HCT116 (cell line): Measurements from ENCODE around the gene CCM2L. TPM values are rescaled to one million over a fixed set of nuclear protein-coding genes. Genes with fewer than 3 reads are reported as not detected.

Experiments used
- ATAC-seq: fragments of 200-7000 bp; cut with Tn5 transposase; 2 replicates; pipeline ENCODE4 v1.9.1; 2020; ENCODE audit warnings: mild to moderate bottlenecking, moderate library complexity
- BruUV-seq: library from RNA; stranded (reverse); fragments of 400-500 nt; replicated peaks from 2 replicates; lab custom pipeline; 2021; lab: Mats Ljungman, UMichigan
- CTCF ChIA-PET: fragments of 300-600 bp; sonication (Branson Sonifier 250); formaldehyde crosslinking; loops from one replicate; lab custom pipeline; 2021; ENCODE audit warnings: antibody characterized with exemption; lab: Charles Lee
- POLR2A ChIA-PET: fragments of 300-600, 350-600 bp; sonication (Branson Sonifier 250); formaldehyde crosslinking; loops from one replicate; lab custom pipeline; 2021; ENCODE audit warnings: antibody characterized with exemption; lab: Charles Lee
- RAD21 ChIA-PET, 2 experiments: fragments of 300-600 bp; sonication (Branson Sonifier 250); formaldehyde crosslinking; loops; one replicate each; lab custom pipeline; 2023; ENCODE audit warnings: low total read pairs in 2 of 2; ENCODE audit not compliant: uncharacterized antibody in 2 of 2, unreplicated experiment in 2 of 2, low non-redundant PET in 1 of 2; lab: Charles Lee
- DNase-seq: peaks from one replicate; pipeline ENCODE4 v3.0.0-alpha.2; 2010; ENCODE audit warnings: low read depth, low spot score
- H2AFZ ChIP-seq: fragments of 200-600 bp; shearing (Covaris generic), sonication (generic); 2 replicates; pipeline ENCODE4 v1.6.1; 2017; ENCODE audit warnings: low read depth, mixed run types, mixed read lengths, antibody characterized with exemption, low read length; ENCODE audit not compliant: poor library complexity, severe bottlenecking
- H3K27ac ChIP-seq: 2 replicates; pipeline ENCODE4 v1.5.1; 2012; ENCODE audit warnings: low read depth, low read length
- H3K27me3 ChIP-seq: fragments of 200-600 bp; sonication (generic); 2 replicates; pipeline ENCODE4 v1.6.1; 2016; ENCODE audit warnings: mixed run types, low read length, mixed read lengths; ENCODE audit not compliant: insufficient read depth
- H3K36me3 ChIP-seq, 2 experiments: fragments of 200-500 bp in 1 of 2; fragments of 200-600 bp in 1 of 2; sonication (Bioruptor generic) in 1 of 2; sonication (generic) in 1 of 2; 2 replicates each; pipeline versions ENCODE4 v1.5.1 to v1.6.1; 2014 to 2016; ENCODE audit warnings: low read length in 2 of 2, inconsistent platforms in 1 of 2, mixed read lengths in 1 of 2, mixed run types in 1 of 2; ENCODE audit not compliant: insufficient read depth in 2 of 2, control insufficient read depth in 1 of 2
- H3K4me1 ChIP-seq, 2 experiments: fragments of 200-600 bp in 1 of 2; sonication (generic) in 1 of 2; 2 replicates each; pipeline versions ENCODE4 v1.5.1 to v1.6.1; 2012 to 2017; ENCODE audit warnings: low read length in 2 of 2, inconsistent platforms in 1 of 2, mild to moderate bottlenecking in 1 of 2, mixed read lengths in 1 of 2, mixed run types in 1 of 2, moderate library complexity in 1 of 2; ENCODE audit not compliant: insufficient read depth in 2 of 2, control insufficient read depth in 1 of 2
- H3K4me2 ChIP-seq: fragments of 200-600 bp; sonication (generic); 2 replicates; pipeline ENCODE4 v1.6.1; 2017; ENCODE audit warnings: mixed run types, low read length, mixed read lengths
- H3K4me3 ChIP-seq, 2 experiments: fragments of 200-600 bp in 1 of 2; sonication (generic) in 1 of 2; replicated peaks in 1 of 2; 2 replicates each; pipeline ENCODE4 v1.5.1; 2011 to 2016; ENCODE audit warnings: low read length in 2 of 2, control low read depth in 1 of 2, low read depth in 1 of 2, mild to moderate bottlenecking in 1 of 2, mixed read lengths in 1 of 2, mixed run types in 1 of 2
- H3K79me2 ChIP-seq: fragments of 200-600 bp; sonication (generic); 2 replicates; pipeline ENCODE4 v1.6.1; 2017; ENCODE audit warnings: mild to moderate bottlenecking, mixed run types, low read length, moderate library complexity, mixed read lengths; ENCODE audit not compliant: insufficient read depth
- H3K9ac ChIP-seq: fragments of 200-600 bp; sonication (generic); 2 replicates; pipeline ENCODE4 v1.6.1; 2016; ENCODE audit warnings: low read length, mixed read lengths
- H3K9me2 ChIP-seq: fragments of 200-600 bp; sonication (generic), shearing (Covaris generic); 2 replicates; pipeline ENCODE4 v1.6.1; 2017; ENCODE audit warnings: mixed run types, mild to moderate bottlenecking, moderate library complexity; ENCODE audit not compliant: insufficient read depth
- H3K9me3 ChIP-seq, 2 experiments: fragments of 200-500 bp in 1 of 2; fragments of 200-600 bp in 1 of 2; sonication (Bioruptor generic) in 1 of 2; sonication (generic) in 1 of 2; 2 replicates each; pipeline ENCODE4 v1.6.1; 2014 to 2017; ENCODE audit warnings: low read length in 2 of 2, mixed read lengths in 2 of 2, inconsistent platforms in 1 of 2, low read depth in 1 of 2, mild to moderate bottlenecking in 1 of 2, mixed run types in 1 of 2, moderate library complexity in 1 of 2; ENCODE audit not compliant: control insufficient read depth in 1 of 2, insufficient read depth in 1 of 2
- H4K20me1 ChIP-seq: fragments of 200-600 bp; sonication (generic), shearing (Covaris generic); 2 replicates; pipeline ENCODE4 v1.6.1; 2017; ENCODE audit warnings: mixed run types, mild to moderate bottlenecking, moderate library complexity; ENCODE audit not compliant: insufficient read depth
- ATF3 ChIP-seq: IDR thresholded peaks from 2 replicates; pipeline ENCODE4 v1.6.1; 2012
- CBX3 ChIP-seq: IDR thresholded peaks from 2 replicates; pipeline ENCODE4 v1.6.1; 2012; ENCODE audit warnings: low read depth
- CEBPB ChIP-seq: IDR thresholded peaks from 2 replicates; pipeline ENCODE4 v1.6.1; 2012; ENCODE audit warnings: low read depth
- CTCF ChIP-seq, 3 experiments: fragments of 200-600 bp in 1 of 3; sonication (generic) in 1 of 3; IDR thresholded peaks in 2 of 3; conservative IDR thresholded peaks in 1 of 3; 2 replicates each; pipeline ENCODE4 v1.5.1; 2012 to 2017; ENCODE audit warnings: low read depth in 2 of 3, low read length in 2 of 3, antibody characterized with exemption in 1 of 3, borderline replicate concordance in 1 of 3, control low read depth in 1 of 3, mild to moderate bottlenecking in 1 of 3, mixed read lengths in 1 of 3, mixed run types in 1 of 3, moderate library complexity in 1 of 3; ENCODE audit not compliant: insufficient read depth in 1 of 3
- EGR1 ChIP-seq: IDR thresholded peaks from 2 replicates; pipeline ENCODE4 v1.6.1; 2012; ENCODE audit warnings: low read depth
- ELF1 ChIP-seq: IDR thresholded peaks from 2 replicates; pipeline ENCODE4 v1.6.1; 2012; ENCODE audit warnings: low read depth, borderline replicate concordance
- EZH2 ChIP-seq: fragments of 200-600 bp; sonication (generic); IDR thresholded peaks from 2 replicates; pipeline ENCODE4 v1.6.1; 2017; ENCODE audit warnings: antibody characterized with exemption, mixed run types
- EZH2phosphoT487 ChIP-seq: fragments of 200-600 bp; IDR thresholded peaks from 2 replicates; pipeline ENCODE4 v1.6.1; 2018; ENCODE audit warnings: antibody characterized with exemption, borderline replicate concordance
- JUND ChIP-seq: IDR thresholded peaks from 2 replicates; pipeline ENCODE4 v1.6.1; 2012
- MAX ChIP-seq: IDR thresholded peaks from 2 replicates; pipeline ENCODE4 v1.6.1; 2012
- POLR2AphosphoS5 ChIP-seq: IDR thresholded peaks from 2 replicates; pipeline ENCODE4 v1.6.1; 2011; ENCODE audit warnings: mild to moderate bottlenecking, low read depth, low read length, moderate library complexity
- REST ChIP-seq: IDR thresholded peaks from 2 replicates; pipeline ENCODE4 v1.6.1; 2012; ENCODE audit warnings: low read depth
- SP1 ChIP-seq: IDR thresholded peaks from 2 replicates; pipeline ENCODE4 v1.6.1; 2012; ENCODE audit warnings: low read depth
- SRF ChIP-seq: IDR thresholded peaks from 2 replicates; pipeline ENCODE4 v1.6.1; 2012; ENCODE audit warnings: low read depth
- TCF7L2 ChIP-seq: IDR thresholded peaks from 2 replicates; pipeline ENCODE4 v1.7.0; 2011; ENCODE audit warnings: borderline replicate concordance, inconsistent platforms; ENCODE audit not compliant: insufficient read depth, insufficient read length; ENCODE audit errors: extremely low read depth
- ZBTB33 ChIP-seq: IDR thresholded peaks from 2 replicates; pipeline ENCODE4 v1.6.1; 2011; ENCODE audit warnings: mild to moderate bottlenecking, low read length, moderate library complexity; ENCODE audit not compliant: insufficient replicate concordance; ENCODE audit errors: extremely low read depth
- ZFX ChIP-seq: fragments of 450-650 bp; IDR thresholded peaks from 2 replicates; pipeline ENCODE4 v1.6.1; 2017
- intact Hi-C: fragments of 100-400 bp; cut with micrococcal nuclease; formaldehyde crosslinking; loops from 2 replicates; pipeline ENCODE4 v1.10.0; 2022
- total RNA-seq: library from RNA; stranded (reverse); gene quantifications from one replicate; pipeline ENCODE4 v1.2.1, GENCODE V29; 2021; ENCODE audit not compliant: unreplicated experiment

The CCM2L gene
- total RNA-seq, 1 experiment from 2014 or later: 1.4 TPM

GRCh38 chr20:32050324-32050841 lies 40.1 kb downstream of the CCM2L start:
- ATAC-seq (no peak), DNase-seq (no peak)
- RAD21 ChIA-PET: no interaction called here
- Histone ChIP-seq H3K9me3 (no peaks in the 10 kb centered on the region), H4K20me1 (no peaks in the 10 kb centered on the region), H3K27ac (no peak overlapping the region), H2AFZ (no peak overlapping the region), H3K9me2 (no peaks in the 10 kb centered on the region), H3K4me1 (no peaks in the 10 kb centered on the region), H3K36me3 (no peaks in the 10 kb centered on the region), H3K79me2 (no peaks in the 10 kb centered on the region), H3K4me2 (no peak overlapping the region), H3K27me3 (no peaks in the 10 kb centered on the region), H3K9ac (no peak overlapping the region), H3K4me3 (no peak overlapping the region)
- no TSS peak for BruUV-seq
- CTCF ChIA-PET: no interaction called here
- POLR2A ChIA-PET: no interaction called here
- no peak for TF ChIP-seq JUND
- TF ChIP-seq SP1: no peak
- TF ChIP-seq CEBPB: no peak
- no peak for TF ChIP-seq EZH2
- TF ChIP-seq REST: no peak
- TF ChIP-seq MAX: no peak
- TF ChIP-seq ZBTB33: no peak
- no peak for TF ChIP-seq TCF7L2
- TF ChIP-seq ELF1: no peak
- no peak for TF ChIP-seq CTCF (IDR thresholded peaks at IDR 0.05 in 2 of 3, conservative IDR thresholded peaks at IDR 0.05 in 1 of 3; ENCODE audit: borderline replicate concordance in 1 of 3, insufficient read depth in 1 of 3, low read depth in 2 of 3, low read length in 2 of 3)
- TF ChIP-seq EZH2phosphoT487: no peak
- TF ChIP-seq EGR1: no peak
- TF ChIP-seq POLR2AphosphoS5: no peak
- TF ChIP-seq CBX3: no peak
- no peak for TF ChIP-seq ATF3
- no peak for TF ChIP-seq ZFX
- no peak for TF ChIP-seq SRF
- intact Hi-C loops: no loop called here
